ENCODE results near the gene PGAP3.

GRCh38 chr17:39722104-39722503, 34.2 kb upstream of the PGAP3 start:
- TF ChIP-seq POLR2AphosphoS5 (IDR thresholded peaks at IDR 0.05; ENCODE audit: low read depth, low read length) (no peak), TAF1 (IDR thresholded peaks at IDR 0.05; ENCODE audit: borderline replicate concordance, low read depth, low read length) (no peak), POLR2A (IDR thresholded peaks at IDR 0.05; ENCODE audit: low read depth, low read length) (no peak)
